H1 (cell line): ENCODE measurements around the gene STK33. TPM values are rescaled to one million over a fixed set of nuclear protein-coding genes. Genes with fewer than 3 reads are reported as not detected.
A peak's percentile ranks its signal among the peaks of the same experiment; 100 is the strongest.

Source experiments
- CTCF ChIA-PET: fragments of 300-600 bp; sonication (Branson Sonifier 250); formaldehyde crosslinking; loops from one replicate; lab custom pipeline; 2021; ENCODE audit not compliant: partially characterized antibody; lab: Charles Lee
- POLR2A ChIA-PET: fragments of 300-600 bp; sonication (Branson Sonifier 250); formaldehyde crosslinking; loops from one replicate; lab custom pipeline; 2021; ENCODE audit warnings: inconsistent platforms; ENCODE audit not compliant: partially characterized antibody; lab: Charles Lee
- DNase-seq, 2 experiments: peaks; one replicate each; pipeline versions ENCODE4 v3.0.0 to v3.0.0-alpha.2; 2010 to 2022; ENCODE audit warnings: low spot score in 2 of 2, low read depth in 1 of 2, mixed read lengths in 1 of 2
- FAIRE-seq: peaks from 2 replicates; lab custom pipeline; 2011; peaks lifted over from hg19 to GRCh38; lab: Jason Lieb, UNC
- H2AFZ ChIP-seq: 2 replicates; pipeline ENCODE4 v1.8.1; 2012; ENCODE audit warnings: low read length, inconsistent platforms
- H2AK5ac ChIP-seq: 2 replicates; pipeline ENCODE4 v1.6.1; 2013; ENCODE audit warnings: low read depth, low read length
- H2BK120ac ChIP-seq: replicated peaks from 2 replicates; pipeline ENCODE3; 2013; ENCODE audit warnings: low read depth, low read length, inconsistent platforms
- H2BK12ac ChIP-seq: 2 replicates; pipeline ENCODE4 v1.6.1; 2013; ENCODE audit warnings: low read depth, low read length
- H2BK15ac ChIP-seq: 2 replicates; pipeline ENCODE4 v1.6.1; 2013; ENCODE audit warnings: low read length
- H2BK20ac ChIP-seq: 2 replicates; pipeline ENCODE4 v1.6.1; 2013; ENCODE audit warnings: low read length
- H2BK5ac ChIP-seq: 2 replicates; pipeline ENCODE4 v1.6.1; 2013; ENCODE audit warnings: low read depth, low read length
- H3K14ac ChIP-seq: 2 replicates; pipeline ENCODE4 v1.6.1; 2013; ENCODE audit warnings: inconsistent platforms; ENCODE audit not compliant: insufficient read length
- H3K18ac ChIP-seq: 2 replicates; pipeline ENCODE4 v1.6.1; 2013; ENCODE audit warnings: low read length; ENCODE audit errors: extremely low read depth
- H3K23ac ChIP-seq: 2 replicates; pipeline ENCODE4 v1.6.1; 2013; ENCODE audit warnings: inconsistent platforms; ENCODE audit not compliant: insufficient read length
- H3K23me2 ChIP-seq: 2 replicates; pipeline ENCODE4 v1.6.1; 2013; ENCODE audit warnings: low read depth, low read length
- H3K27ac ChIP-seq: 2 replicates; pipeline ENCODE4 v1.6.1; 2011; ENCODE audit warnings: low read depth, low read length, inconsistent platforms
- H3K27me3 ChIP-seq, 4 experiments: replicated peaks in 1 of 4; 1 replicate in 1 of 4; 2 replicates in 3 of 4; pipeline versions ENCODE4 v1.6.1 to v1.8.1; 2011 to 2013; ENCODE audit warnings: low read length in 3 of 4, mild to moderate bottlenecking in 3 of 4, inconsistent platforms in 2 of 4, mixed read lengths in 2 of 4, moderate library complexity in 1 of 4; ENCODE audit not compliant: control insufficient read depth in 3 of 4, insufficient read depth in 3 of 4; ENCODE audit errors: extremely low read depth in 1 of 4
- H3K36me3 ChIP-seq, 4 experiments: 2 replicates each; pipeline versions ENCODE4 v1.6.1 to v1.8.1; 2011 to 2013; ENCODE audit warnings: mild to moderate bottlenecking in 4 of 4, low read length in 3 of 4, moderate library complexity in 2 of 4, control low read depth in 1 of 4, inconsistent platforms in 1 of 4; ENCODE audit not compliant: insufficient read depth in 4 of 4, control insufficient read depth in 2 of 4
- H3K4ac ChIP-seq: replicated peaks from 2 replicates; pipeline ENCODE3; 2013; ENCODE audit warnings: low read length, low read depth, mixed read lengths, inconsistent platforms; ENCODE audit not compliant: insufficient read length
- H3K4me1 ChIP-seq, 4 experiments: replicated peaks in 1 of 4; 1 replicate in 1 of 4; 2 replicates in 3 of 4; pipeline versions ENCODE4 v1.6.1 to v1.8.1; 2011 to 2013; ENCODE audit warnings: low read length in 3 of 4, inconsistent platforms in 2 of 4, mixed read lengths in 1 of 4; ENCODE audit not compliant: insufficient read depth in 4 of 4, control insufficient read depth in 3 of 4
- H3K4me2 ChIP-seq, 2 experiments: 2 replicates each; pipeline versions ENCODE4 v1.6.1 to v1.8.1; 2011 to 2013; ENCODE audit warnings: low read depth in 2 of 2, low read length in 2 of 2, control low read depth in 1 of 2, inconsistent platforms in 1 of 2, mild to moderate bottlenecking in 1 of 2; ENCODE audit not compliant: insufficient read depth in 1 of 2
- H3K4me3 ChIP-seq, 4 experiments: fragments of 200-600, 300-600 bp in 1 of 4; sonication (generic), shearing (Covaris generic), sonication (Bioruptor Twin) in 1 of 4; 2 replicates each; pipeline versions ENCODE4 v1.5.1 to v1.8.1; 2011 to 2016; ENCODE audit warnings: low read length in 4 of 4, low read depth in 3 of 4, control low read depth in 2 of 4, inconsistent platforms in 2 of 4, mild to moderate bottlenecking in 2 of 4, mixed read lengths in 1 of 4, moderate library complexity in 1 of 4; ENCODE audit not compliant: insufficient read depth in 2 of 4; ENCODE audit errors: extremely low read depth in 1 of 4
- H3K56ac ChIP-seq: replicated peaks from 2 replicates; pipeline ENCODE3; 2013; ENCODE audit warnings: low read depth, mild to moderate bottlenecking, mixed read lengths, low read length, inconsistent platforms; ENCODE audit not compliant: insufficient read length
- H3K79me1 ChIP-seq: 2 replicates; pipeline ENCODE4 v1.6.1; 2013; ENCODE audit warnings: low read depth, low read length, control low read depth
- H3K79me2 ChIP-seq, 2 experiments: 2 replicates each; pipeline versions ENCODE4 v1.6.1 to v1.8.1; 2012 to 2013; ENCODE audit warnings: low read length in 2 of 2, mild to moderate bottlenecking in 2 of 2, inconsistent platforms in 1 of 2; ENCODE audit not compliant: insufficient read depth in 2 of 2, control insufficient read depth in 1 of 2
- H3K9ac ChIP-seq, 4 experiments: replicated peaks in 1 of 4; 1 replicate in 1 of 4; 2 replicates in 3 of 4; pipeline versions ENCODE4 v1.6.1 to v1.8.1; 2011 to 2013; ENCODE audit warnings: low read depth in 3 of 4, low read length in 3 of 4, control low read depth in 2 of 4, mild to moderate bottlenecking in 2 of 4, moderate library complexity in 2 of 4, inconsistent platforms in 1 of 4; ENCODE audit errors: extremely low read depth in 1 of 4
- H3K9me3 ChIP-seq, 2 experiments: 2 replicates each; pipeline versions ENCODE4 v1.6.1 to v1.8.1; 2012 to 2013; ENCODE audit warnings: mild to moderate bottlenecking in 2 of 2, moderate library complexity in 2 of 2, control low read depth in 1 of 2, inconsistent platforms in 1 of 2, low read depth in 1 of 2, low read length in 1 of 2, mixed read lengths in 1 of 2; ENCODE audit not compliant: insufficient read depth in 2 of 2
- H4K20me1 ChIP-seq, 2 experiments: replicated peaks in 1 of 2; 2 replicates each; pipeline versions ENCODE3 to v1.8.1; 2011 to 2013; ENCODE audit warnings: inconsistent platforms in 2 of 2, low read length in 2 of 2, mild to moderate bottlenecking in 1 of 2; ENCODE audit not compliant: insufficient read depth in 2 of 2, control insufficient read depth in 1 of 2
- H4K5ac ChIP-seq: 2 replicates; pipeline ENCODE4 v1.6.1; 2013; ENCODE audit warnings: low read length, low read depth, mixed read lengths, inconsistent platforms; ENCODE audit not compliant: insufficient read length
- H4K8ac ChIP-seq: 2 replicates; pipeline ENCODE4 v1.8.0; 2013; ENCODE audit warnings: mild to moderate bottlenecking, moderate library complexity, low read length, inconsistent platforms; ENCODE audit not compliant: insufficient read depth; ENCODE audit errors: extremely low read depth
- H4K91ac ChIP-seq: replicated peaks from 2 replicates; pipeline ENCODE3; 2013; ENCODE audit warnings: low read length, mixed read lengths, inconsistent platforms; ENCODE audit not compliant: insufficient read length
- PHF8 ChIP-seq: fragments of 200-600 bp; sonication (generic); conservative IDR thresholded peaks from 2 replicates; pipeline ENCODE4 v1.7.1; 2012; ENCODE audit warnings: low read depth, mild to moderate bottlenecking, inconsistent platforms, low read length, moderate library complexity
- WGBS, 2 experiments: shearing (Covaris generic) in 1 of 2; methylation state at CpG; one replicate each; pipeline versions ENCODE4 v1.1.6 to v1.1.7; 2013 to 2015; ENCODE audit warnings: low lambda C conversion rate in 2 of 2, mixed read lengths in 2 of 2, inconsistent platforms in 1 of 2, low coverage in 1 of 2, missing lambda C conversion rate in 1 of 2; ENCODE audit not compliant: insufficient replicate concordance in 2 of 2, insufficient coverage in 1 of 2, insufficient read length in 1 of 2; ENCODE audit errors: extremely low coverage in 1 of 2, missing lambda C conversion rate in 1 of 2; 5-methylcytosine and 5-hydroxymethylcytosine counted together
- polyA plus RNA-seq, 7 experiments: library from polyadenylated mRNA; depleted of rRNA in 3 of 7; stranded (reverse) in 5 of 7; unstranded in 2 of 7; fragments of >200 nt in 5 of 7; fragments of 200-250 nt in 2 of 7; gene quantifications; 1 replicate in 5 of 7; 2 replicates in 1 of 7; 4 replicates in 1 of 7; pipeline versions ENCODE4 v1.2.1 to v1.2.3, GENCODE V29; 2011 to 2013; ENCODE audit warnings: missing spikeins in 2 of 7, mixed read lengths in 2 of 7
- total RNA-seq: library from RNA; stranded (reverse); fragmentation: NEBNext Ultra II Directional; extraction: Animal tissue kit (Norgen Biotek cat#: 25700); gene quantifications from 2 replicates; pipeline ENCODE4 v1.2.1, GENCODE V29; 2021

The STK33 gene
- total and polyA plus RNA-seq, 2 of the 8 experiments (the other 6 are each of a cell fraction or from before 2014, with no cell fraction given), result 8.8 to 25.1 TPM

- Histone ChIP-seq H3K79me1 (no peaks in the 10 kb centered on the region), H4K20me1 (no peaks in the 10 kb centered on the region), H3K4me2 (no peak overlapping the region), H3K4me1 (no peaks in the 10 kb centered on the region), H2BK12ac (no peak overlapping the region), H2BK120ac (no peak overlapping the region), H3K9me3 (peaks cover 12 to 18% of the 10 kb centered on the region in 2 experiments), H3K18ac (no peak overlapping the region), H3K23me2 (no peaks in the 10 kb centered on the region), H2BK15ac (no peak overlapping the region), H3K9ac (no peak overlapping the region), H3K56ac (no peak overlapping the region), H2AK5ac (no peak overlapping the region), H4K5ac (no peak overlapping the region), H3K79me2 (no peaks in the 10 kb centered on the region), H4K91ac (no peak overlapping the region), H3K23ac (no peak overlapping the region), H3K27me3 (no peaks in the 10 kb centered on the region), H3K4me3 (no peak overlapping the region), H2AFZ (no peak overlapping the region), H2BK5ac (0 out of 2 replicates have a peak overlapping the region, but pooled peaks have one; percentile 48), H3K36me3 (no peaks in the 10 kb centered on the region), H3K27ac (no peak overlapping the region), H2BK20ac (no peak overlapping the region), H4K8ac (no peak overlapping the region), H3K14ac (no peak overlapping the region), H3K4ac (no peak overlapping the region)
- ChIA-PET CTCF (interaction anchor here (0.7 kb wide), 1 partner anchor 80 kb away, joined by 3 read pairs; no protein-coding TSS in a partner anchor), POLR2A (no interaction called here)
- 94% methylated on average over 2 of the region's 2 CpGs; no CpG with 5 or more reads in 1 of the 2 experiments for WGBS, 2 experiments
- FAIRE-seq (no peak), DNase-seq (no peak)
- no peak for TF ChIP-seq PHF8
Measured at GRCh38 chr11:8487261-8487660, 106.8 kb downstream of the STK33 start.
